Neuronal stem cell (in vitro differentiated cells): ENCODE measurements around the gene CHN2.
A peak's percentile ranks its signal among the peaks of the same experiment; 100 is the strongest.

Source experiments
- DNase-seq: peaks from one replicate; pipeline ENCODE4 v3.0.0-alpha.2; 2013; ENCODE audit warnings: low spot score
- H2AFZ ChIP-seq: one replicate; pipeline ENCODE4 v1.6.1; 2013; ENCODE audit warnings: mild to moderate bottlenecking, low read length, inconsistent platforms
- H2AK5ac ChIP-seq: 2 replicates; pipeline ENCODE4 v1.6.1; 2013; ENCODE audit warnings: low read depth, mild to moderate bottlenecking, inconsistent platforms, low read length, moderate library complexity, mixed read lengths
- H2BK120ac ChIP-seq: 2 replicates; pipeline ENCODE4 v1.6.1; 2013; ENCODE audit warnings: low read depth, mild to moderate bottlenecking, inconsistent platforms, low read length, moderate library complexity, mixed read lengths
- H2BK12ac ChIP-seq: one replicate; pipeline ENCODE4 v1.6.1; 2013; ENCODE audit warnings: low read length, inconsistent platforms
- H2BK15ac ChIP-seq: 2 replicates; pipeline ENCODE4 v1.6.1; 2013; ENCODE audit warnings: mild to moderate bottlenecking, low read length, inconsistent platforms, mixed read lengths
- H2BK5ac ChIP-seq: one replicate; pipeline ENCODE4 v1.6.1; 2013; ENCODE audit warnings: inconsistent platforms, mild to moderate bottlenecking, low read length, moderate library complexity
- H3K14ac ChIP-seq: one replicate; pipeline ENCODE4 v1.6.1; 2013; ENCODE audit warnings: low read length, inconsistent platforms
- H3K18ac ChIP-seq: 2 replicates; pipeline ENCODE4 v1.6.1; 2013; ENCODE audit warnings: low read length, inconsistent platforms
- H3K23ac ChIP-seq: 2 replicates; pipeline ENCODE4 v1.6.1; 2013; ENCODE audit warnings: low read depth, mild to moderate bottlenecking, mixed read lengths, low read length, inconsistent platforms; ENCODE audit not compliant: poor library complexity
- H3K27ac ChIP-seq: replicated peaks from 3 replicates; pipeline ENCODE4 v1.5.1; 2013; ENCODE audit warnings: low read length, inconsistent platforms
- H3K27me3 ChIP-seq, 3 experiments: 2 replicates each; pipeline ENCODE4 v1.6.1; 2013; ENCODE audit warnings: low read length in 3 of 3, mild to moderate bottlenecking in 2 of 3, inconsistent platforms in 1 of 3, low read depth in 1 of 3, mixed read lengths in 1 of 3, moderate library complexity in 1 of 3; ENCODE audit not compliant: control insufficient read depth in 3 of 3, insufficient read depth in 3 of 3
- H3K36me3 ChIP-seq, 2 donors: replicated peaks in 1 of 2; 2 replicates each; pipeline ENCODE4 v1.6.1; 2013; ENCODE audit warnings: low read length in 2 of 2; ENCODE audit not compliant: control insufficient read depth in 2 of 2, insufficient read depth in 2 of 2
- H3K4ac ChIP-seq: 2 replicates; pipeline ENCODE4 v1.6.1; 2013; ENCODE audit warnings: inconsistent platforms, mild to moderate bottlenecking, low read length, moderate library complexity
- H3K4me1 ChIP-seq, 2 donors: 1 replicate in 1 of 2; 2 replicates in 1 of 2; pipeline ENCODE4 v1.6.1; 2013; ENCODE audit warnings: low read length in 2 of 2, low read depth in 1 of 2; ENCODE audit not compliant: control insufficient read depth in 2 of 2, insufficient read depth in 1 of 2
- H3K4me2 ChIP-seq: one replicate; pipeline ENCODE4 v1.6.1; 2013; ENCODE audit warnings: mild to moderate bottlenecking, low read length, inconsistent platforms; ENCODE audit not compliant: insufficient read depth, poor library complexity, severe bottlenecking
- H3K4me3 ChIP-seq, 2 donors: 2 replicates each; pipeline ENCODE4 v1.5.1; 2013; ENCODE audit warnings: low read length in 2 of 2, mild to moderate bottlenecking in 2 of 2, inconsistent platforms in 1 of 2, moderate library complexity in 1 of 2
- H3K79me1 ChIP-seq: one replicate; pipeline ENCODE4 v1.6.1; 2013; ENCODE audit warnings: low read depth, mild to moderate bottlenecking, inconsistent platforms, low read length, moderate library complexity
- H3K9ac ChIP-seq: one replicate; pipeline ENCODE4 v1.6.1; 2013; ENCODE audit warnings: mild to moderate bottlenecking, low read depth, low read length, inconsistent platforms; ENCODE audit not compliant: poor library complexity
- H3K9me3 ChIP-seq, 2 donors: replicated peaks in 1 of 2; 2 replicates each; pipeline versions ENCODE3 to v1.6.1; 2013; ENCODE audit warnings: low read length in 2 of 2, mild to moderate bottlenecking in 2 of 2, inconsistent platforms in 1 of 2, low read depth in 1 of 2, mixed read lengths in 1 of 2, moderate library complexity in 1 of 2; ENCODE audit not compliant: control insufficient read depth in 2 of 2, insufficient read depth in 1 of 2
- H4K8ac ChIP-seq: one replicate; pipeline ENCODE4 v1.6.1; 2013; ENCODE audit warnings: low read depth, mild to moderate bottlenecking, inconsistent platforms, low read length, moderate library complexity
- H4K91ac ChIP-seq: one replicate; pipeline ENCODE4 v1.6.1; 2013; ENCODE audit warnings: low read length, low read depth, mild to moderate bottlenecking, inconsistent platforms; ENCODE audit not compliant: poor library complexity
- WGBS, 2 donors: extraction: QIAGEN DNeasy Blood & Tissue Kit; methylation state at CpG; one replicate each; pipeline ENCODE4 v1.1.7; 2013; ENCODE audit warnings: missing lambda C conversion rate in 2 of 2, mixed read lengths in 1 of 2; ENCODE audit not compliant: insufficient read length in 2 of 2, insufficient replicate concordance in 1 of 2; ENCODE audit errors: extremely low coverage in 2 of 2; 5-methylcytosine and 5-hydroxymethylcytosine counted together

Gene CHN2

DNA sequence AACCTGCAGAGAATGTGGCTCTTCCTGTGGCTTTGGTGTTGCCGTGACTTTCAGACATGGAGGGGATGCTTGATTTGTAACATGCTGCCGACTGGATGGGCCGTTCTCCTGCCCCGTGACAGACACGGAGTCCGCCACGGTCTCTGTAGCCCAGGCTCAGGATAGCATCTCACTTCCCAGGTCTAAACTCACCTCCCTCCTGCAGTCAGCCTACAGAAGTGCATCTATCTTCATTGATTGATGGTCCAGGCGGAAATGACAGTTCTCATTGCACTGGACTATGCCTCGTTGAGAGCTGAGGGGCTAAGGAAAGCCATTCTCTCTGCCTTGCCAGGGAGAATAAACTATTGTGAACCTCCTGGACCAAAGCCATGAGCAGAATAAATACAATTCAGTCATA, 77.5 kb downstream of the CHN2 start:
- no peak overlapping the region for H3K27ac ChIP-seq
- no peak overlapping the region for H4K91ac ChIP-seq
- no peak overlapping the region for H2AFZ ChIP-seq
- no peak overlapping the region for H3K4ac ChIP-seq
- no peak overlapping the region for H3K9ac ChIP-seq
- H3K18ac ChIP-seq: no peak overlapping the region
- no peak overlapping the region for H3K23ac ChIP-seq
- H3K79me1 ChIP-seq: no peaks in the 10 kb centered on the region
- no peak overlapping the region for H3K14ac ChIP-seq
- no peak overlapping the region for H3K4me2 ChIP-seq
- H3K27me3 ChIP-seq: no peaks in the 10 kb centered on the region
- peak overlapping the region in 1 of 2 donors; percentile 49 for H3K4me3 ChIP-seq
- H4K8ac ChIP-seq: no peak overlapping the region
- no peak overlapping the region for H2BK12ac ChIP-seq
- DNase-seq: no peak
- WGBS, 2 donors: no CpG with 5 or more reads among the region's 9 CpGs
- no peaks in the 10 kb centered on the region for H3K36me3 ChIP-seq
- H3K4me1 ChIP-seq: no peaks in the 10 kb centered on the region
- H2BK5ac ChIP-seq: no peak overlapping the region
- H2BK15ac ChIP-seq: no peak overlapping the region
- no peaks in the 10 kb centered on the region for H3K9me3 ChIP-seq
- H2BK120ac ChIP-seq: no peak overlapping the region
- no peak overlapping the region for H2AK5ac ChIP-seq

DNA sequence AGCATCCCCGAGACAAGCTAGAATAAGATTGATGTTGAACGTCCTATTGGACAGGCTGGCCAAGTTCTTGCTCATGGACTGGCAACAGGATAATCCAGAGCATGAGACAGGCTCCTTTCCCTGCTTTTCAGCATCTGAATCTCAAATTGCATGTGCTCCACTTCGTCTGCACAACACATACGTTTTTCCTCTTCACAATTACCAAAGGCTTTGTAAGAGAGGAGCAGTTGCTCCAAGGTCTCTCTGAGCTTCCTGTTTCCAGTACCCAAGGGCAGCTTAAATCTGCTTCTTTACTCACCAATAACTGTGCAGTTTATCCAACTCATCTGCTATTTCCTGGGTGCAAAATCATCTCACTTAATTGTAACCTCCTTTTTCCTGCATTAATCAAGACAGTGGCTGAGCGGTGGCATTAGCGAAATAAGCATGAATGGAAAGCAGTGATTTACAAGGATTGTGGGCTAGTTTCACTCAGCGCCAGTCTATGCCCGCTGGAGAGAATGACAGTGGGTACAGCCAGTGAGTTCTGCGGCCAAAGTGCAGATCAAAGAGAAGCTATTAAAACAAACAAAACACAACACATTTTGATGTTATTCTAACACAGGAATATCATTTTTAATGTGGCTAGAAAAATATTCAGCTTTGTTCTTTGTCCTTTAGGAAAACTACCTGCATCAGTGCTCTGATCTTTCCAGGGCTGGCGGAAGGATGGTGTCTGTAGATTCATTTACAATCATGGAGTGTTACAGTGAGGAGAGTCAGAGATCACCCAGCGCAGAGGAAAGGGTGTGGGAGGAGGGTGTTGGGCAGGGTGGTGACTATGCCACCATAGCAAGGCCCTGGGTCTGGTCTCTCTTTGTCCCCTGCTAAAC, 79.8 kb downstream of the CHN2 start:
- Histone ChIP-seq H2BK12ac (no peak overlapping the region), H3K9me3 (no peaks in the 10 kb centered on the region), H2BK15ac (no peak overlapping the region), H2BK120ac (no peak overlapping the region), H3K4me2 (no peak overlapping the region), H3K36me3 (no peaks in the 10 kb centered on the region), H4K91ac (no peak overlapping the region), H3K4me1 (peaks cover 0 to 2% of the 10 kb centered on the region in 2 donors), H3K18ac (no peak overlapping the region), H3K27ac (no peak overlapping the region), H3K14ac (no peak overlapping the region), H3K27me3 (no peaks in the 10 kb centered on the region), H2AK5ac (no peak overlapping the region), H2AFZ (no peak overlapping the region), H2BK5ac (no peak overlapping the region), H3K23ac (no peak overlapping the region), H3K4ac (no peak overlapping the region), H3K79me1 (no peaks in the 10 kb centered on the region), H3K4me3 (no peak overlapping the region), H3K9ac (no peak overlapping the region), H4K8ac (no peak overlapping the region)
- WGBS, 2 donors: no CpG with 5 or more reads among the region's 11 CpGs
- no peak for DNase-seq

DNA sequence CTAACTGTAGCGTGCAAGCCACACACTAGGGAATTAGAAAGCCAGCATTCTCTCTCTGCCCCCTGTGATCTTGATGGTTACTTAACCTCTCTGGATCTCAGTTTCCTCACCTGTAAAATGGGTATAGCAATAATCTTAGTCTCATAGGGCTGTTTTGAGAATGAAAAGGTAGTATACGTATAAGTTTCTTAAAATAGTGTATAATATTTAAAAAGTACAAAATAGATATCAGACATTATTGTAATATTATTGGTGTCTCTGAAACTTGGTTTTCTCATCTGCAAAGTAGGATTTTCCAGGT, 80.4 kb downstream of the CHN2 start:
- Histone ChIP-seq H3K27ac (no peak overlapping the region), H3K36me3 (no peaks in the 10 kb centered on the region), H2AK5ac (no peak overlapping the region), H3K4me2 (no peak overlapping the region), H3K79me1 (no peaks in the 10 kb centered on the region), H3K4ac (no peak overlapping the region), H2AFZ (no peak overlapping the region), H4K91ac (no peak overlapping the region), H2BK5ac (no peak overlapping the region), H3K23ac (no peak overlapping the region), H2BK12ac (no peak overlapping the region), H3K18ac (no peak overlapping the region), H4K8ac (no peak overlapping the region), H3K9me3 (no peaks in the 10 kb centered on the region), H2BK120ac (no peak overlapping the region), H3K14ac (no peak overlapping the region), H3K4me3 (no peak overlapping the region), H3K9ac (no peak overlapping the region), H3K27me3 (no peaks in the 10 kb centered on the region), H3K4me1 (peaks cover 0 to 2% of the 10 kb centered on the region in 2 donors), H2BK15ac (no peak overlapping the region)
- WGBS, 2 donors: no CpG with 5 or more reads among the region's 2 CpGs
- no peak for DNase-seq

DNA sequence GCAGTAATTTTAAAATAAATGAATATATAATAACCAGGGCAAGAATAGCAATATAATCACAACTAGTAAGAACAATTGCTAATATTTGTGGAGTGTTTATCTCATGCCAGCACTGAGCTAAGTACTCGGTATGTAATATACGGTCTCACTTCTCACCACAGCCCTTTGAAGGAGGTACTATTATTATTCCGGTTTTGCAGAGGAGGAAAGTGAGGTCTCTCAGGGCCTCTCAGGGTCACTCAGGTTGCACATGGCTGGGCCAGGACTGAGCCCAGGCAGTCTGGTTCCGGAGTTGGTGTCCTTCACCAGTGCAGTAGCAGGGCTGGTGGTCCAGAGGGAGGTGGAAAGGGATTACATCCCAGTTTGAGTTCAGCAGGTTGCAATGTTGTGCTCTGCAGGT, 80.9 kb downstream of the CHN2 start:
- no peak overlapping the region for H3K14ac ChIP-seq
- no peak overlapping the region for H3K4me3 ChIP-seq
- H3K4me1 ChIP-seq: peaks cover 0 to 2% of the 10 kb centered on the region in 2 donors
- no peaks in the 10 kb centered on the region for H3K27me3 ChIP-seq
- no peak overlapping the region for H3K23ac ChIP-seq
- no peaks in the 10 kb centered on the region for H3K36me3 ChIP-seq
- no peak overlapping the region for H3K18ac ChIP-seq
- no peak overlapping the region for H2AK5ac ChIP-seq
- no peak overlapping the region for H4K8ac ChIP-seq
- no peaks in the 10 kb centered on the region for H3K9me3 ChIP-seq
- no peak overlapping the region for H2BK120ac ChIP-seq
- no peak overlapping the region for H2BK12ac ChIP-seq
- no peak overlapping the region for H3K27ac ChIP-seq
- no peak overlapping the region for H3K4ac ChIP-seq
- H3K79me1 ChIP-seq: no peaks in the 10 kb centered on the region
- H2BK5ac ChIP-seq: no peak overlapping the region
- no peak overlapping the region for H2BK15ac ChIP-seq
- H3K4me2 ChIP-seq: no peak overlapping the region
- no peak for DNase-seq
- H3K9ac ChIP-seq: no peak overlapping the region
- no CpG with 5 or more reads among the region's 4 CpGs for WGBS, 2 donors
- H2AFZ ChIP-seq: no peak overlapping the region
- H4K91ac ChIP-seq: no peak overlapping the region
